GM21619 (cell line): Measurements from ENCODE around the gene TESK2.
"Not testable (repeated sequence)": the region's sequence is repeated elsewhere in the genome, so short reads cannot be mapped to it uniquely, and the experiment has no call there.

ENCODE experiments used
- ATAC-seq: cut with Tn5 transposase; IDR thresholded peaks from one replicate; pipeline ENCODE4 v1.9.1; 2021; ENCODE audit not compliant: unreplicated experiment

The TESK2 gene

DNA sequence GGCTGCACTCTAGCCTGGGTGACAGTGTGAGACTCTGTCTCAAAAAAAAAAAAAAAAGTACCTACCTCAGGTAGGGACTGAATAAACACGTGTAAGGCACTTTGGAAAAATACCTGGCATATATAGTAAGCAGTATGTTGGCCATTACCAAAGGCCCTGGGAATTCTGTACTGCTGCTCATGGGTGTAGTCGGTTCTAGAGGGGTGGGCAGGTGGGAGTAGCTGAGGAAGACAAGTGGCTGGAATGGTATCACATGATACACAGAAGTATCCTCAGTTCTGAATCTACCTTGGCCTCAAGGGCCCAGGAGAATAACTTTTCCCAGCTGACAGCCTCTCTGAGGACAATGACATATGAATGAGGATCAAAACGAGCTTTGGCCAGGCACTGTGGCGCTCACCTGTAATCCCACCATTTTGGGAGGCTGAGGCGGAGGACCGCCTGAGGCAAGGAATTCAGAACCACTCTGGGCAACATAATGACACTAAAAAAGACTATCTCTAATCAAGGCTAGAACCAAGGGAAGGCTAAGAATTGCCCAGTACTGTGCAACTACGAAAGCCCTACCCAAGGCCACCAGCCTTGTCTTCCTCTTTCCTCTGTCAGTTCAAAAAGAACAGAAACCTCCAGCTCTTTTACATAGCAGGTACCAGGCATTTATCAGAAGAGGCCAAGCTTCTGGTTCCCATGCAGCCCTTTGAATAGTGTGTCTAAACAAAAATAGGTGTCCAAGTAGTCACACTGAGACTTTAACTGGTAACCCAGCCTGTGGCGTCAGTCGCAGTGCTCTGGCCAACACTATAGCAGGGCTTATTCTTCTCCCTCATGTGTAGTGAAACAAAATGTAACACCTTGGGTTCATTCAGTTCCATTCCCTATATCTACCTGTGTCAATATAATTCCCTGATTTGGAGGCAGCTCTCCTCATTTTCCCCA is 19.3 kb upstream of the TESK2 start:
- no peak for ATAC-seq

DNA sequence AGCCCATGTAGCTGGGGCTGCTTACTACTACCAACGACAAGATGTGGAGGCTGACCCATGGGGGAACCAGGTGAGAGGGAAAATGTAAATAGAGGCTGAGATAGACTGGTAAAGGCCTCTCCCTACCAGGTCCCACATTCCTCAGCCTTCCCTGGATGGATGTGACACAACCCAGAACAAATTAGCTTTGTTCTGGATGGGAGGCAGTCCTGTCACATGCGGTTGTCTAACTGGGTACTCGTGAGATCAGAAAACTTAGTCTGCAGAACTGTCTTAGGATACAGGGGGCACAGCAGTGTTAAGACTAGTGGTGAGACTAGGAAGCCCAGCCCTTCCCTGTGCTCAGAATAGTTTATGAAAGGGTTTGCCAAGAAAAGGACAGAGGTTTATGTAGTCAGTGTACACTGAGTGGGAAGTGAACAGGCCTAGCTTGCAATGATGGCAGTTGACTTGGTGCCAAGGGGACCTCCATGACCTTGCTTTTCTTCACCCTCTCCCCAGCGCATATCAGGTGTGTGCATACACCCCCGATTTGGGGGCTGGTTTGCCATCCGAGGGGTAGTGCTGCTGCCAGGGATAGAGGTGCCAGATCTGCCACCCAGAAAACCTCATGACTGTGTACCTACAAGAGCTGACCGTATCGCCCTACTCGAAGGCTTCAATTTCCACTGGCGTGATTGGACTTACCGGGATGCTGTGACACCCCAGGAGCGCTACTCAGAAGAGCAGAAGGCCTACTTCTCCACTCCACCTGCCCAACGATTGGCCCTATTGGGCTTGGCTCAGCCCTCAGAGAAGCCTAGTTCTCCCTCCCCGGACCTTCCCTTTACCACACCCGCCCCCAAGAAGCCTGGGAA is 17.6 kb upstream of the TESK2 start:
- no peak for ATAC-seq

- ATAC-seq, result no peak
These were observed 16.9 kb upstream of the TESK2 start for GRCh38 chr1:45507893-45508292.

DNA sequence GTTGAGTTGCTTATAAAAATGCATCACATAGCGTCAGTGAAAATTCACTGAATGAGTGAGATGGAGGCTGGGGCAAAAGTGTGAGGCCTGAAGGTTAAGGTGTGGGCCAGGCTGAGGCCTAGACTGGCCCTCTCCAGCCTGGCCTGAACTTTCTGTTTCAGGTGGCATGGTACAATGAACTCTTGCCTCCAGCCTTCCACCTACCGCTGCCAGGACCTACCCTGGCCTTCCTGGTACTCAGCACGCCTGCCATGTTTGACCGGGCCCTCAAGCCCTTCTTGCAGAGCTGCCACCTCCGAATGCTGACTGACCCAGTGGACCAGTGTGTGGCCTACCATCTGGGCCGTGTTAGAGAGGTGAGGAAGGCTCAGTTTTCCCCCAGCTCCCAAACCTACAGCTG is 16.2 kb upstream of the TESK2 start:
- no peak for ATAC-seq

- no peak for ATAC-seq
These were observed 12.7 kb upstream of the TESK2 start for GRCh38 chr1:45503462-45504360.

- ATAC-seq, result no peak
These were observed 10.5 kb upstream of the TESK2 start for GRCh38 chr1:45501505-45501859.

- peak; percentile 1 for ATAC-seq
These were observed 8.4 kb upstream of the TESK2 start for GRCh38 chr1:45499415-45499769.

DNA sequence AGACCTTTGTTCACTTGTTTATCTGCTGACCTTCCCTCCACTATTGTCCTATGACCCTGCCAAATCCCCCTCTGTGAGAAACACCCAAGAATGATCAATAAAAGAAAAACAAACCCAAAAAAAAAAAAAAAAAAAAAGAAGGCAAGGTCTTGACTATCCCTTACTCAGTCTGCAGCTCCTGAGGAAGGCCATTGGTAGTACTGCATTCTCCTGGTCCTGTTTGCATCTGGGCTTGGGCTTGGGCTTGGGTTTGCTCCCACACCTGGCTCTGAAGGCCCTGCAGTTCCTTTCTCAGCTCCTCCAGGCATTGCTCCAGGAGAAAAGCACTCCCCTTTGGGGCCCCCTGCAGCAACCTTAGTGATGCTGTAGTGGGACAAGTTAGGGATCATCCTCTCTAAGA is 7.3 kb upstream of the TESK2 start:
- no peak for ATAC-seq

GRCh38 chr1:45493116-45493697 is 2.2 kb upstream of the TESK2 start:
- no peak for ATAC-seq

DNA sequence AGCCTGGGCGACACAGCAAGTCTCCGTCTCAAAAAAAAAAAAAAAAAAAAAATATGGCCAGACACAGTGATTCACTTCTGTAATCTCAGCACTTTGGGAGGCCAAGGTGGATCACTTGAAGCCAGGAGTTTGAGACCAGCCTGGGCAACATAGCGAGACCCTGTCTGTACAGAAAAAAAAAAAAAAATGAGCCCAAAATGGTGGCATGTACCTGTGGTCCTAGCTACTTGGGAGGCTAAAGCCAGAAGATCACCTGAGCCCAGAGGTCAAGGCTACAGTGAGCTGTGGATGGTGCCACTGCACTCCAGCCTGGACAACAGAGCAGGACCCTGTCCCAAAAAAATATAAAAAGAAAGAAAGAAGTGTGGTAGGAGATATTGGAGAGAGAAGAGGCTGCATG is 1.7 kb upstream of the TESK2 start:
- ATAC-seq, result no peak

- no peak for ATAC-seq
These were observed 711 bp upstream of the TESK2 start for GRCh38 chr1:45491487-45492260.

DNA sequence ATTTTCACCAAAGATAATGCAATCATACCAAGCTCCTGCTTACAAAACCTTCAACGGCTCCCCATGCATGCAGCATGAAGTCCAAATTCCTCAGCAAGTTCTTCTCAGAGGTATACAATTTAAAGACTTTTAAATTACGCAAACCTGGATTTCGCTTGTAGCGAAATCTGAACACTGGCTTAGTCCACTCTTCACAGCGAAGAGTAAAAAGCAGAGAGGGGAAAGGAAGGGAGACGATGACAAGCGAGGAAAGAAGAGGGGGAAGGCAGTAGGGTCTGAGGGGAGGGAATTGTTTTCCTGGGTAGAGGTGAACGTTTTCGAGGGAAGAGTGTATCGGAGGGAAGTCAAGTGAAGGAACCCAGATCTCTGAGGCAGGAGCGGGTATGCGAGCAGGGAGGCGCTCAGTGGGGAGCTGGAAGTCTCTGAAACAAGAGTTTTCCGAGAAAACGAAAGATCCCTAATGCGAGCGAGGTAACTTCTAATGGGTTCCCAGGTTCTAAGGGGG is 790 bp downstream of the TESK2 start:
- no peak for ATAC-seq

GRCh38 chr1:45489379-45489778 is 1.6 kb downstream of the TESK2 start:
- not testable (repeated sequence) for ATAC-seq

GRCh38 chr1:45488666-45489377 is 2.1 kb downstream of the TESK2 start:
- no peak for ATAC-seq

GRCh38 chr1:45485949-45486348 is 5.0 kb downstream of the TESK2 start:
- no peak for ATAC-seq

GRCh38 chr1:45479039-45479748 is 11.8 kb downstream of the TESK2 start:
- ATAC-seq, result no peak

DNA sequence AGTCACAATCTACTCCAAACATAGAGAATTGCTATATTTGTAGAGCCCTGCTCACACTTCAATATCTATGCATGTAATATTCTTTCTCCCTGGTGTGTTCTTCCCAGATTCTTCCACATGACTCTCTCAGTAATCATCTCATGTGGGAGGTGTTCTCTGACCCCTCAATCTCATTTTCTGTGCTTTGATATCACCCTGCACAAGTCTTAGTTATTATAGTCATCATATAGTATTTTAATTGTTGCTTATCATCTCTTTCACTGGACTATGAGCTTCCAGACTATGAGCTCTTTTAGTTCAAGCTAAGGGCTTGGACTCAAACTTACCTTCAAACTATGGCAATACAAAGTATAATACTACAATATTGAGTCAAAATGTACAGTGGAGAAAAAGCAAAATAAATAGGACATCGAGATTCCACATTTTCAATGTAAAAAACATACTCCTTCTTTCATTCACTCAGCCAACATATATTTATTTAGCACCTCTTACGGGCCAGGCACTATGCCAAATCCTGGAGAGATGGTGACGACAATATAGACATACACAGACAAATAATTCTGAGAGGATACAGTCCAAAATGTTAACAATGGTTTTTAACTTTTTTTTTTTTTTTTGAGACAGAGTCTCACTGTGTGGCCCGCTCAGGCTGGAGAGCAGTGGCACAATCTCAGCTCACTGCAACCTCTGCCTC is 12.7 kb downstream of the TESK2 start:
- ATAC-seq, result no peak

GRCh38 chr1:45477646-45478045 is 13.3 kb downstream of the TESK2 start:
- ATAC-seq, result no peak
